ENCODE measurements around the gene ZNF548.
A peak's percentile ranks its signal among the peaks of the same experiment; 100 is the strongest.

Gene ZNF548

DNA sequence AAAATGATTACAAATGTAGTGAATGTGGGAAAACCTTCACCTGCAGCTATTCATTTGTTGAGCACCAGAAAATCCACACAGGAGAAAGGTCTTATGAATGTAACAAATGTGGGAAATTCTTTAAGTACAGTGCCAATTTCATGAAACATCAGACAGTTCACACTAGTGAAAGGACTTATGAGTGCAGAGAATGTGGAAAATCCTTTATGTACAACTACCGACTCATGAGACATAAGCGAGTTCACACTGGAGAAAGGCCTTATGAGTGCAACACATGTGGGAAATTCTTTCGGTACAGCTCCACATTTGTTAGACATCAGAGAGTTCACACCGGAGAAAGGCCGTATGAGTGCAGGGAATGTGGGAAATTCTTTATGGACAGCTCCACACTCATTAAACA, 9.2 kb downstream of the ZNF548 start:
- DNase-seq (ENCODE audit: low spot score) = no peak

DNA sequence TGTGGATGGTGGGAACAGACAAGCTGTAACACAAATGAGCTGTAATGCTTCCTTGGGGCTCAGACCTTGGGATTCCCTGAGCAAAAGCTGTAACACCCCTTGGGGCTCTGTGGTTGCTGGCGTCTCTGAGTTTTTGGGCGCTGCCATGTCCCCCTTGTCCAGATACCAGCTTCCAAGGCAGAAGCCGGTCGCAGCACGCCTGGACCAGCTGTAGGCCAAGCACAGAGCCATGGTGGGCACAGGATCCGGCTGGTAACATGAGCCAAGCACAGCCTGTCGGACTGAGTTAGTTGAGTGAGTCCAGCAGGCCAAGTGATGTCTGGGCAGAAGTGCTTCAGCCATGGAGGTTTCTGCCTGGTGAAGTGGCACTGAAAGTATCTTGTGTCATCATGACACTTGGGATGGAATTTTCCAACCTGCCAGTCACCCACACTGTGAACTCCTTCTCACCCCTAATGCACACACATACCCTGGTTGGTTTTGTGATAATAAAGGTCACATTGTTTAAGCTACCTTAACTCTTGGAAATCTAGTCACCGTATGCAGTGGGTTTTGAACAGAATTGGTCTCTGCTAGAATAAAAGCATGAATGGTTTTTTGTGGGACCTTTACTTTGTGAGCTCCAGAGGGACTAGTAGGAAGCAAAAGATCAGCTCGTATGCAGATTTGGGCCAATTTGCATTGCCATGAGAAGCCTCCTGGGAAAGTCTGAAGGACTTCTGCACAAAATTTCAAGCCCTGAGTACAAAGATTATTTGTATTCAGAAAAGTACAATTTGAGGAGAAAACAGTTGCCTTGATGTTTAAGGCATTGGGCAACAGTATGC, 14.3 kb downstream of the ZNF548 start:
- no peak for DNase-seq (ENCODE audit: low spot score)

DNA sequence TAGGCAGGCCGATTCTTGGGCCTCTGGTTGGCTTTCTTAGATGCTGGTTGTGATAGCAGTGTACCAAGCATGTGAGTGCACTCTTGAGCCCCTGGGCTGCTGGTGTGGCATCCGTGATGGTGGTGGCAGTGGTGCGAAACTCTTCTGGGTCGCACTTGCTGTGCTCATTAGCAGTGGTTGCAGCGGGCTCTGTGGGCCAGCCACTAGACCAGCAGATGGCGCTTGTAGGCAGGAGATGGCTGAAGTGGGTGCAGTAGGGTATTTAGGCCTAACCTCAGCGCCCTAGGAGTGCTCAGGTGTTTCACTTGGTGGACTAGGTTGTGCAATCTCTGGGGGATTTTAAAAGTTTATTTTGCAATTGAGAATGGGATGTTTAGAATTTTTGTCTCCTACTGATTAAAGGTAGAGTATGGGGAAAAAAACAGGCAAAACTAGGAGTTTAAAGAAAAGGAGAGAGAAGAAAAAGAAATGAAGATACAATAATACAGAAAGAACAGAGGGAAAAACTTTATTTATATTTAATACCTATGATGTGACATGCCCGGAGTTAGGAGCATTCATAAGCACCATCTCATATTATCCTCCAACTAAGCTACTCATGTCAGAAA, 17.0 kb downstream of the ZNF548 start:
- peak; percentile 90 for DNase-seq (ENCODE audit: low spot score)

DNA sequence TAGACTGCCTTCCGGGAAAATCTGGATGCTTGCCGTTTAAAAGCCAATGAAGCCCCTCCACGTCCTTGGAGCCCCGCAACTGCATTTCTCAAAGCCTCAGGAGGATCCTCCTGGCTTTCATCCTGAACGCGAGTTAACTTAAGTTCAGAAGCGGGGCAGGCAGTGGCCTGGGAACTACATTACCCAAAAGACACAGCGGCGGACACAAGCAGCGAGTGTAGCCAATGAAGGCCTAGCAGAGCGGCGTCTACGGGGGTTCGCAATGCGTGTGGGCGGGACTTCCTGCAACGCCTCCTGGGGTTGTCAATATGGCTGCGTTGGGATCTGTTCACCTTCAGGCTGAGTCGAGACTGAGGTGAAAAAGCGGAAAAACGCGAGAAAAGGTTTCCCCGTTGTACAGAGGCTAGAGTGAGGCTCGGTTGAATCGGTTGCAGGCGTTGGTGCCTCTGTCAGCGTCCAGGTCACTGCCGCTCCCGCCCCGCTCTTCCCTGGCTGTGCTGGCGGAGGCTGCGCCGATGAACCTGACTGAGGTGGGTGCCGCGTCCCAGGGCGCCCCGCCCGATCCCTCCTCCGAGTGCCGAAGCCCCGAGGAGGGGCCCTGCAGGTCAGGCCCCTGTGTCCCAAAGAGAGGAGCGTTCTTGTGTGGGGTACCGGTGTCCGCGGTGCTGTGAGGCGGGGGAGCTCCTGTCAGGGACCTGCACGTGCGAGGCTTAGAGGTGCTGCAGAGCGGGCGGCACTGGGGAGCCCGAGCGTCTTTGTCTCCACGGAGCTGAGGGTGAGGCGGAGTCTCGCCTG, 21.4 kb downstream of the ZNF548 start, which contains the start of gene ZNF17:
TSS of gene ZNF17 (plus strand) at position 285 of the 795 bp plus-strand sequence. CDS start 2,455 bp downstream, outside the sequence.
- peak; percentile 94 for DNase-seq (ENCODE audit: low spot score)

DNA sequence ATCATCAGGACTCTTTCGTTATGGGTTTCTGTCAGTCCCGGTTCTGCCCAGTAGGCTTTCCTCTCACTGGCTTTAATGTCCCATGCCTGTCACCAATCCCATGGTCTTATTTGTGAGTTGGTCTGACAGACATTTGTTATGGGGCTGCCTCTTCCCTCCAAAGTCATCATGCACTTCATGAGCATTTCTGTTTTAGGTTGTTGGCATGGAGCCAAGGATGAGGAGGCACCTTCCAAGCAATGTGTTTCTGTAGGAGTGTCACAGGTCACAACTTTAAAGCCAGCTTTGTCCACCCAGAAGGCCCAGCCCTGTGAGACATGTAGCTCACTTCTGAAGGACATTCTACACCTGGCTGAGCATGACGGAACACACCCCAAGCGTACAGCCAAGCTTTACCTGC, 29.8 kb downstream of the ZNF548 start:
- DNase-seq (ENCODE audit: low spot score) = no peak

DNA sequence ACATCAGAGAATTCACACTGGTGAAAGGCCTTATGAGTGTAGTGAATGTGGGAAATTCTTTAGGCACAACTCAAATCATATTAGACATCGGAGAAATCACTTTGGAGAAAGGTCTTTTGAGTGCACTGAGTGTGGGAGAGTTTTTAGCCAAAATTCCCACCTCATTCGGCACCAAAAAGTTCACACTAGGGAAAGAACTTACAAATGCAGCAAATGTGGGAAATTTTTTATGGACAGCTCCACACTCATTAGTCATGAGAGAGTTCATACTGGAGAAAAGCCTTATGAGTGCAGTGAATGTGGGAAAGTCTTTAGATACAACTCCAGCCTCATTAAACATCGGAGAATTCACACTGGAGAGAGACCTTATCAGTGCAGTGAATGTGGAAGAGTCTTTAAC, 31.4 kb downstream of the ZNF548 start:
- no peak for DNase-seq (ENCODE audit: low spot score)

DNA sequence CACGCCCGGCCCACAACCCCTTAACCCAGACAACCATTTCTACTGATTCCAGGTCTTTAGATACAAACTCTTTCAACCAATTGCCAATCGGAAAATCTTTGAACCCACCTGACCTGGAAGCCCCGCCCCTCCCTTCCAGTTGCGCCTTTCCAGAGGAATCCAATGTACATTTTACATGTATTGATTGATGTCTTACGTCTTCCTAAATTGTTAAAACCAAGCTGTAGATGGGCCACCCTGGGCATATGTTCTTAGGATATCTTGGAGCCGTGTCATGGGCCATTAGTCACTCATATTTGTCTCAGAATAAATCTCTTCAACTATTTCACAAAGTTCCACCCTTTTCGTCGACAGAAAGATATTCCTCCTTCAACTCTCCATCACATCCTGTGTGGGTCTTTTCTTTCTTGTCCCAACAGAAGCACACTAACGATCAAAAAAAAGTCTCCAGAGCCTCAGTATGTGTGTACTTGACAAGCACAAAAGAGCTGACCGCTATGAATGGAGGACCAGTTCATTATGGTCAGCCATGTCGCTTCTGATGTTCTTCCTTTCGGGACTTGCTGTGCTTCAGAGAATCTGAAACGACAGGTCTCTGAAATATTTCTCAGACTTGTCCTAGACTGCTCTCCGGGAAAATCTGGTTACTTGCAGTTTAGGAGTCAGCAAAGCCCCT, 44.9 kb downstream of the ZNF548 start:
- no peak for DNase-seq (ENCODE audit: low spot score)

DNA sequence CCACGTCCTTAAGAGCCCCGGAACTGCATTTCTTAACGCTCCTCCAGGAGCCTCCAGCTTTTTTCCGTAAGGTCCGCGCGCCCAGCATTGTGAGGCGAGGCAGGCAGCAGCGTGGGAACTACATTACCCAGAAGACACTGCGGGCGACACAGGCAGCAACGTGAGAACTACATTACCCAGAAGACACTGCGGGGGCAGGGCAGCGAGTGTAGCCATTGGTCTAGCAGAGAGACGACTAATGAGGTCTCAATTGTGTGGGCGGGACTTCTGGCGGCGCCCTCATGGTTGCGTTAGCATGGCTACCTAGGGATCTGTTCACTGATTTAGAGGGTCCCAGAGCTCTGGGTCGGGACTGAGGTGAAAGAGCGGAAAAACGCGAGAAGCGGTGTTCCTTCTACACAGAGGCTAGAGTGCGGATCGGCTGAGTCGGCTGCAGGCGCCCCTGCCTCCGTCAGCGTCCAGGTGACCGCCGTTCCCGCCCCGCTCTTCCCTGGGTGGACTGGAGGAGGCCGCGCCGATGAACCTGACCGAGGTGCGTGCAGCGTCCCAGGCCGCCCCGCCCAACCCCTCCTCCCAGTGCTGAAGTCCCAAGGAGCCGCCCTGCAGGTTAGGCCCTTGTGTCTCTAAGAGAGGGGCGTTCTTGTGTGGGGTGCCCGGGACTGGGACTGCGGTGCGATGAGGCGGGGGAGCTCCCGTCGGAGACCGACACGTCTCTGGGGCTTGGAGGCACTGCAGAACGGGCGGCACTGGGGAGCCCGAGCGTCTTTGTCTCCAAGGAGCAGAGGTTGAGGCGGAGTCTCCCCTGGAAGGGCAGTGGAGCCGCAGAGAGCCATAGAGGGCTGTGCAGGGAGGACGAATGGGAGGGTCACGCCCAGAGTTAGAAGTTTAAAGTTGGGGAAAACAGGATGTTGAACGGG, 45.7 kb downstream of the ZNF548 start, which contains the start of gene ZNF749:
TSS of gene ZNF749 (plus strand) at position 264 of the 917 bp plus-strand sequence. CDS start at position 518, 254 bp downstream.
- DNase-seq (ENCODE audit: low spot score) = peak; percentile 96

DNA sequence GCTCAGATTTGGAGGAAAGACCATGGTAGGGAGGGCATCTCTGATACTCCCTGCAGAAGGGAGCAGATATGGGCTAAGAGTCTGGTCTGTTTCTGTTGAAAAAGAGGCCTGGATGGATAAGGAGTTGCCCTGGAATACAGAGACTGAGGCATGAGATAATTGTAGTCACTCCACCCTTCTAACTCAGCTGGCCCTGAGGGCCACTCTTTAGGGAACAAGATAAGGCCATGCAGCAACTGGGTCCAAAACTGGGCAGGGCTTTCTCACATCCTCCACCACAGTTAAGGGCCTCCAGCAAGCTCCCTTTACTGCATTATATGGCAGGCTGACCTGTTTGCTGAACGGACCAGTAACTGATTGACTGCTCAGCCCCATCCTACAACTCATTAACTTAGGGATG, 46.8 kb downstream of the ZNF548 start:
- DNase-seq (ENCODE audit: low spot score) = no peak

DNA sequence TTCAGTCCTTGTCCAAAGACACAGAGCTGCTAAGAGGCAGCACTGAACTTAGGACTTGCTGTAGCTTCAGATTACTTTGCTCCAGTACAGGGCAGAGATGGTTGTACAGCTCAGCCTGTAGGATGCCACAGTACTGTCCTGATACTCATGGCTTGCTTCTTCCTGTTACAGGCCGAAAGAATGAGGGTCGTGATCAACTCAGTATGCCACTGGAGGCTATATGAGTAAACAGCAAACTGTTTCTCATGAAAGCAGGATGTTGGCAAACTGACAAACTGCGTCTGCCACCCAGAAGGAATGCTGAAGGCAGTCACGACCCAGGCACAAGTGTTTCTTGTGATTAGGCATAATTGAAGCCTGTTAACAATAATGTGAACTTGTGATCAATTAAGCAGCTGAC, 48.3 kb downstream of the ZNF548 start:
- no peak for DNase-seq (ENCODE audit: low spot score)

DNA sequence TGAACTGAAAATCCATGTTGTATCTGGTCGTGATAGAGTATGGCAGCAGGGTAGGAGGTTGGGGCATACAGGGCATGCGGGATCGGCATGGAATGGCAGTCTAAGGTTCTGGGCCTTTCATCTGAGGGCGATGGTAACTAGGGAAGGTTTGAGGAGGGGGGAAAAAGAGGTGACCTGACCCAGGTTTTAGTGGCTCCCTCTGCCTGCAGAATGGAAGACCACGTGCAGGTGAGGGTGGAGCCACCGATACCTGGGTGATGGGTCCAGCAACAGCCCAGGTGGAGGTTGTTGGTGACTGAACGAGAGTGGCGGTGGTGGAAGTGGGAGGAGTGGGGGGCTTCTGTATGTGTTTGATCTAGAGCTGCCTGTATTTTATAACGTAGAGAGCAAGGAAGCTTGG, 49.3 kb downstream of the ZNF548 start:
- no peak for DNase-seq (ENCODE audit: low spot score)

DNA sequence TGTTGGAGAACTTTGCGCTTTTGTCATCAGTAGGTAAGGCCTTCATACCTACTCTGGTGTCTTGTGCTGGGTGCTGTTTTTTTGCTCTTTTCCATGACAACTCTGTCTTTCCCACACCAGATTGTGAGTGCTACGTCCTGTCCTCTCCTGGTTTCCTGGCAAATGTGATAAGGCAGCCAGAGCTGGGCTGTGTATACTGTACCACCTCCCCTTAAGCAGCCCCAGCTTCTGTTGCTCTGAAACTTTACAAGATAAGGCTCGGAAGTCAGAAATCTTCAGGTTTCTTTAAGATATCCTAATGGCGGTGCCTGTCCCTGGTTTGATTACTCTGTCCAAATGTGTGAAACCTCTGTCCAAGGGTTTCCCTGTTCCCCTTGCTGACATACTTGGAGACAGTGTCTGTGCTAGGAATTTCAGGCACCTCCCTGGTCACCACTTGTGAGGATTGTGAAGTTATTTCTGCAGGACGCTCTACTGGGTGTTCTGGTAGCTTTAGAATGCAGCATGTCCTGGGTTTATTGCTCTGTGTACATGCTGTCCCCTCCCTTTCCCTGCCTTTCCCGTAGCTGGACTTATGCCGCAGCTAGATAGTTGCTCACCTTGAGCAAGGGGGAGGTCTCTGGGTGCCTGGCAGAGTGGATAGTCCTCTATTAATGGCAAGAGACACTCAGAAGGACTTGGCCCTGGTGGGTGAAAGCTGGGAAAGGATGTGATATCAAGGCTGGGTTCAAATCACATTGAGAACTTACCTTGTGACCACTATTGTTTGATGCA, 52.5 kb downstream of the ZNF548 start:
- DNase-seq (ENCODE audit: low spot score) = no peak

DNA sequence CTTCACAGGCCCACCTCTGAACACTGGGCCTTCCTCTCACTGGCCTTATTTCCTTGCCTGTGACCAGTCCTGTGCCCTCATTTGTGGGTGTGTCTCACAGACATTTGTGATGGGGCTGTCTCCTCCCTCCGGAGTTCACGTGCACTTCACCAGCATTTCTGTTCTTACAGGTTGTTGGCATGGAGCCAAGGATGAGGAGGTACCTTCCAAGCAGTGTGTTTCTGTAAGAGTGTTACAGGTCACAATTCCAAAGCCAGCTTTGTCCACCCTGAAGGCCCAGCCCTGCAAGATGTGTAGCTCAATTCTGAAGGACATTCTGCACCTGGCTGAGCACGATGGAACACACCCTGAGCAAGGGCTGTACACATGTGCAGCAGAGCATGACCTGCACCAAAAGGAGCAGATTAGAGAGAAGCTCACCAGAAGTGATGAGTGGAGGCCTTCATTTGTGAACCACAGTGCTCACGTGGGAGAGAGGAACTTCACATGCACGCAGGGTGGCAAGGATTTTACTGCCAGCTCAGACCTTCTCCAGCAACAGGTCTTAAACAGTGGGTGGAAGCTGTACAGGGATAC, 53.6 kb downstream of the ZNF548 start:
- DNase-seq (ENCODE audit: low spot score) = no peak

DNA sequence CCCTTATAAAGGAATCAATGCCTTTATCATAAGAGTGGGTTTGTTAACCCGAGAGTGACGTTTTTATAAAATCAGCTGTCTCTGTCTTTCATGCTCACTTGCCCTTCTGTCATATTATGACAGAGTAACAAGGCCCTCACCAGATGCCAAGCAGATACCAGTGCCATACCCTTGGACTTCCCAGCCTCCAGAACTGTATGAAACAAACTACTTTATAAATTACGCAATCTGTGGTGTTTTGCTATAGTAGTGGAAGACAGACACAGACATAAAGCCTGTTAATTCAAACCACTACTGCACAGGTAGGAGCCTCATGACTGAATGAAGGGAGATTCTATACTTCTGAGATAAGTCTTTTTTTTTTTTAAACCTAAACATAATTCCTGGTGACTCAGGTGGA, 62.7 kb downstream of the ZNF548 start:
- DNase-seq (ENCODE audit: low spot score) = no peak
